ENCODE data around the gene XPA. TPM values are rescaled to one million over a fixed set of nuclear protein-coding genes. Genes with fewer than 3 reads are reported as not detected.

The XPA gene
- polyA plus RNA-seq, 2 of the 4 experiments (the other 2 are of a cell fraction): 8.0 to 14.0 TPM

DNA sequence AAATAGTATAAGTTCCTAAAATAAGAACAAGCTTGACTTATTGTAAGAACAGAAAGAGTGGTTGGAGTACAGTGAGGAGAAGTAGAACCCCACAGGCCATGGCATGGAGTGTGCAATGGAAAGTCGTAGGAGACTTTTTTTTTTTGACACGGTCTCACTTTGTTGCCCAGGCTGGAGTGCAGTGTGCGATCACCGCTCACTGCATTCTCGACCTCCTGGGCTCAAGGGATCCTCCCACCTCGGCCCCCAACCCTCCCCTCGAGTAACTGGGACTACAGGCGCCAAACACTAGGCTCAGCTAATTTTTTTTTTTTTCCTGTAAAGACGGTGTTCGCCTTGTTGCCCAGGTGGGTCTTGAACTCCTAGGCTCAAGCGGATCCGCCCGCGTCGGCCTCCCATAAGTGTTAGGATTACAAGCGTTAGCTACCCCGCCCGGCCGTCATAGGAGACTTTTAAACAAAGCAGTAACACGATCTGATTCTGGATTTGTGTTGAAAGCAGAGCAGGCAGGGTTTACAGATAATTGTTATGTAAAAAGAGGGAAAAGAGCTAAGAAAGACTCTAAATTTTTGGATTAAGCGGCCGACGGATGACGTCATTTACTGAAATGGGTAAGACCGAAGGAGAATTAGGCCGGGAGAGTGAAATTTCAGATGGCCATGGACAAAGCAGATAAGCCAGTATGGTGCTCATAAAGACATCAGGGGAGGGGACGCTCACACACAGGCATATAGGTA lies 64.7 kb downstream of the XPA start (continued):
- no peak for TF ChIP-seq REST (IDR thresholded peaks at IDR 0.05)

GRCh38 chr9:97630591-97630990 lies 66.5 kb downstream of the XPA start:
- ATAC-seq: no peak
- Histone ChIP-seq H3K9me3 (no peaks in the 10 kb centered on the region), H3K4me2 (no peak overlapping the region), H3K4me3 (no peak overlapping the region), H3K27ac (no peak overlapping the region), H3K4me1 (peaks cover 14% of the 10 kb centered on the region)
- ChIA-PET POLR2A (no interaction called here), CTCF (interaction anchor here (0.9 to 4.2 kb wide), 3 partner anchors 14 to 162 kb away, joined by 3 to 16 read pairs (median 3); no protein-coding TSS in a partner anchor)
- FAIRE-seq: no peak
- DNase-seq (ENCODE audit: low read depth in 1 of 2, low spot score in 1 of 2): no peak
- TF ChIP-seq SREBF2 (IDR thresholded peaks at IDR 0.05) (no peak), HMGXB4 (CRISPR knock-in tag; IDR thresholded peaks at IDR 0.05; ENCODE audit: borderline replicate concordance) (no peak), TFCP2L1 (CRISPR knock-in tag; IDR thresholded peaks at IDR 0.05) (no peak), BHLHE40 (IDR thresholded peaks at IDR 0.05; ENCODE audit: low read depth, low read length) (no peak), TP53 (CRISPR knock-in tag; IDR thresholded peaks at IDR 0.05) (no peak), GATA3 (IDR thresholded peaks at IDR 0.05; ENCODE audit: borderline replicate concordance) (no peak), MYC (IDR thresholded peaks at IDR 0.05; ENCODE audit: borderline replicate concordance, low read length) (no peak), RNF2 (IDR thresholded peaks at IDR 0.05; ENCODE audit: borderline replicate concordance, low read depth) (no peak)

DNA sequence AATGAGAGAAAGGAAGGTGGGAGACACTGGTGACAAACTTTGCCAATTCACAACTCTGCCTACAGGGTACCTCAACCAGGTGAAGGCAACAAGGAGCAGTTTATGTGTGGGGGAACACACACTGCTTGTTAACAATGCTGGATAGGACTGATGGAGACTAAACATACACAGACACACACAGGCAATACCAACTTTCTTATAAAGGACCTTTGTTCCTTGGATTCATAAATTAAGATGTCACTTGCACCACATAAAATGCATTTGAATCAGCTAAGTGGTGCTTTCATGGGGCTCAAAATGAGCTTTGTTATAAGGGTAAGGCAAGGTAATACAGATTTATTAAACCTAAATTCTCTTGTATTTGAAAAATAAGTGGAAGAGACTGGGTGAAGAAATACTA lies 68.0 kb downstream of the XPA start:
- ChIA-PET CTCF (interaction anchor here (1.2 to 4.2 kb wide), 3 partner anchors 11 to 160 kb away, joined by 4 to 19 read pairs (median 16); no protein-coding TSS in a partner anchor), POLR2A (no interaction called here)
- no peak for FAIRE-seq
- Histone ChIP-seq H3K4me1 (peaks cover 6% of the 10 kb centered on the region), H3K27ac (no peak overlapping the region), H3K9me3 (no peaks in the 10 kb centered on the region), H3K4me2 (no peak overlapping the region), H3K4me3 (no peak overlapping the region)
- no peak for ATAC-seq
- TF ChIP-seq CHD2 (IDR thresholded peaks at IDR 0.05; ENCODE audit: low read length, partially characterized antibody) (no peak), HDAC2 (IDR thresholded peaks at IDR 0.05) (no peak), JUNB (IDR thresholded peaks at IDR 0.05) (no peak), RCOR1 (IDR thresholded peaks at IDR 0.05; ENCODE audit: low read depth, low read length) (no peak), RNF2 (IDR thresholded peaks at IDR 0.05; ENCODE audit: borderline replicate concordance, low read depth) (no peak), MYC (IDR thresholded peaks at IDR 0.05; ENCODE audit: borderline replicate concordance, low read length) (no peak), HEYL (CRISPR knock-in tag; IDR thresholded peaks at IDR 0.05) (no peak), E2F6 (IDR thresholded peaks at IDR 0.05; ENCODE audit: borderline replicate concordance, low read depth) (no peak), GATA3 (IDR thresholded peaks at IDR 0.05; ENCODE audit: borderline replicate concordance) (no peak), RARB (CRISPR knock-in tag; IDR thresholded peaks at IDR 0.05) (no peak), JUN (IDR thresholded peaks at IDR 0.05) (no peak), FOSL2 (IDR thresholded peaks at IDR 0.05) (no peak), FOSL2 (CRISPR knock-in tag; IDR thresholded peaks at IDR 0.05) (no peak), HOXB5 (CRISPR knock-in tag; IDR thresholded peaks at IDR 0.05) (no peak), ZNF302 (CRISPR knock-in tag; IDR thresholded peaks at IDR 0.05) (no peak), ESRRA (IDR thresholded peaks at IDR 0.05; ENCODE audit: borderline replicate concordance, low read length) (no peak), SREBF2 (IDR thresholded peaks at IDR 0.05) (no peak), RAD21 (conservative IDR thresholded peaks at IDR 0.05 in 1 of 2, IDR thresholded peaks at IDR 0.05 in 1 of 2) (no peak), BHLHE40 (IDR thresholded peaks at IDR 0.05; ENCODE audit: low read depth, low read length) (no peak)
- TF ChIP-seq, protein P1, sequence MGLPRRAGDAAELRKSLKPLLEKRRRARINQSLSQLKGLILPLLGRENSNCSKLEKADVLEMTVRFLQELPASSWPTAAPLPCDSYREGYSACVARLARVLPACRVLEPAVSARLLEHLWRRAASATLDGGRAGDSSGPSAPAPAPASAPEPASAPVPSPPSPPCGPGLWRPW (IDR thresholded peaks at IDR 0.05): no peak
- TF ChIP-seq, protein P2, sequence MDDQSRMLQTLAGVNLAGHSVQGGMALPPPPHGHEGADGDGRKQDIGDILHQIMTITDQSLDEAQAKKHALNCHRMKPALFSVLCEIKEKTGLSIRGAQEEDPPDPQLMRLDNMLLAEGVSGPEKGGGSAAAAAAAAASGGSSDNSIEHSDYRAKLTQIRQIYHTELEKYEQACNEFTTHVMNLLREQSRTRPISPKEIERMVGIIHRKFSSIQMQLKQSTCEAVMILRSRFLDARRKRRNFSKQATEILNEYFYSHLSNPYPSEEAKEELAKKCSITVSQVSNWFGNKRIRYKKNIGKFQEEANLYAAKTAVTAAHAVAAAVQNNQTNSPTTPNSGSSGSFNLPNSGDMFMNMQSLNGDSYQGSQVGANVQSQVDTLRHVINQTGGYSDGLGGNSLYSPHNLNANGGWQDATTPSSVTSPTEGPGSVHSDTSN (IDR thresholded peaks at IDR 0.05): no peak
- DNase-seq (ENCODE audit: low read depth in 1 of 2, low spot score in 1 of 2): no peak
